ENCODE measurements around the gene MCOLN1. TPM values are rescaled to one million over a fixed set of nuclear protein-coding genes. Genes with fewer than 3 reads are reported as not detected.
"Not testable (repeated sequence)": the region's sequence is repeated elsewhere in the genome, so short reads cannot be mapped to it uniquely, and the experiment has no call there.

MCOLN1 gene
- total RNA-seq, 4 donors from 2014 or later = 7.4 to 18.4 (median 17.5) TPM

GRCh38 chr19:7562646-7563393, 40.4 kb downstream of the MCOLN1 start:
- TF ChIP-seq POLR2AphosphoS5 (IDR thresholded peaks at IDR 0.05) = no peak
- TF ChIP-seq POLR2A (IDR thresholded peaks at IDR 0.05) = no peak
- 48 to 60% methylated on average over 1 to 12 of the region's 16 CpGs for WGBS, 2 donors (ENCODE audit: low coverage in 1 of 2)
- Histone ChIP-seq H3K4me3 (no peak overlapping the region), H3K36me3 (peaks cover 0 to 54% of the 10 kb centered on the region in 2 donors), H3K4me1 (no peaks in the 10 kb centered on the region), H3K27ac (no peak overlapping the region), H3K27me3 (no peaks in the 10 kb centered on the region), H3K9me3 (no peaks in the 10 kb centered on the region)
- ATAC-seq = no peak

- no peak overlapping the region for H3K27ac ChIP-seq
- 100% methylated on average over 2 of the region's 4 CpGs; no CpG with 5 or more reads in 1 of the 2 donors for WGBS, 2 donors (ENCODE audit: low coverage in 1 of 2)
Observed at GRCh38 chr19:7564866-7565265, 42.4 kb downstream of the MCOLN1 start.

DNA sequence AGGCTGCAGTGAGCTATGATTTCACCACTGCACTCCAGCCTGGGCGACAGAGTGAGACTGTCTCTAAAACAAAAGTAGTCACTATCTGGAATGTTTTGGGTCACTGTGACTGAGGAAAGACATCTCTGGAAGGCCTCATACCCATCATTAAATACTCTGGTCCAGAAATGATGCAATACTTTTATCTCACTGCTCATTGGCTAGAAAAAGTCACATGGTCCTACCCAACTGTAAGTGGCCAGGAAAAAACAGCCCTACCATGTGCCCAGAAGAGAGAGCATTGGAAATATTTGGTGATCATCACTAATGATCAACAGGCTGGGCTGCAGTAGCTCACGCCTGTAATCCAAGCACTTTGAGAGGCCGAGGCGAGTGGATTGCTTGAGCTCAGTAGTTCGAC, 42.9 kb downstream of the MCOLN1 start:
- Histone ChIP-seq H3K4me3 (no peak overlapping the region), H3K27ac (no peak overlapping the region), H3K27me3 (no peaks in the 10 kb centered on the region), H3K36me3 (peaks cover 0 to 29% of the 10 kb centered on the region in 2 donors), H3K4me1 (no peaks in the 10 kb centered on the region), H3K9me3 (no peaks in the 10 kb centered on the region)
- WGBS, 2 donors (ENCODE audit: low coverage in 1 of 2) = 93 to 94% methylated on average over 5 of the region's 5 CpGs
- TF ChIP-seq EP300 (IDR thresholded peaks at IDR 0.05) (no peak), POLR2A (IDR thresholded peaks at IDR 0.05) (no peak), POLR2AphosphoS5 (IDR thresholded peaks at IDR 0.05) (no peak), CTCF (IDR thresholded peaks at IDR 0.05) (no peak)
- no peak for ATAC-seq

More at GRCh38 chr19:7564866-7565265, 42.4 kb downstream of the MCOLN1 start:
- no peaks in the 10 kb centered on the region for H3K4me1 ChIP-seq
- H3K27me3 ChIP-seq = no peaks in the 10 kb centered on the region
- ATAC-seq = no peak
- H3K4me3 ChIP-seq = no peak overlapping the region
- H3K36me3 ChIP-seq = peaks cover 0 to 34% of the 10 kb centered on the region in 2 donors
- H3K9me3 ChIP-seq = no peaks in the 10 kb centered on the region
- TF ChIP-seq EP300 (IDR thresholded peaks at IDR 0.05) (no peak), CTCF (IDR thresholded peaks at IDR 0.05) (no peak), POLR2A (IDR thresholded peaks at IDR 0.05) (no peak), POLR2AphosphoS5 (IDR thresholded peaks at IDR 0.05) (no peak)

GRCh38 chr19:7570761-7571160, 48.3 kb downstream of the MCOLN1 start:
- H3K4me1 ChIP-seq = no peaks in the 10 kb centered on the region
- no peaks in the 10 kb centered on the region for H3K27me3 ChIP-seq
- H3K4me3 ChIP-seq = no peak overlapping the region
- TF ChIP-seq CTCF (IDR thresholded peaks at IDR 0.05) (no peak), POLR2AphosphoS5 (IDR thresholded peaks at IDR 0.05) (no peak), POLR2A (IDR thresholded peaks at IDR 0.05) (no peak), EP300 (IDR thresholded peaks at IDR 0.05) (no peak)
- 68 to 74% methylated on average over 5 of the region's 5 CpGs for WGBS, 2 donors (ENCODE audit: low coverage in 1 of 2)
- H3K9me3 ChIP-seq = no peaks in the 10 kb centered on the region
- peaks cover 0 to 5% of the 10 kb centered on the region in 2 donors for H3K36me3 ChIP-seq
- no peak for ATAC-seq
- H3K27ac ChIP-seq = no peak overlapping the region

GRCh38 chr19:7575434-7576040, 53.1 kb downstream of the MCOLN1 start:
- TF ChIP-seq POLR2AphosphoS5 (IDR thresholded peaks at IDR 0.05) (no peak), POLR2A (IDR thresholded peaks at IDR 0.05) (no peak), EP300 (IDR thresholded peaks at IDR 0.05) (no peak), CTCF (IDR thresholded peaks at IDR 0.05) (no peak)
- Histone ChIP-seq H3K27me3 (no peaks in the 10 kb centered on the region), H3K27ac (no peak overlapping the region), H3K4me1 (no peaks in the 10 kb centered on the region), H3K4me3 (no peak overlapping the region), H3K9me3 (no peaks in the 10 kb centered on the region), H3K36me3 (peaks cover 0 to 5% of the 10 kb centered on the region in 2 donors)
- no peak for ATAC-seq
- 73 to 77% methylated on average over 9 of the region's 9 CpGs for WGBS, 2 donors (ENCODE audit: low coverage in 1 of 2)

GRCh38 chr19:7577422-7577821, 55.0 kb downstream of the MCOLN1 start:
- not testable (repeated sequence) for H3K4me1 ChIP-seq, H3K36me3 ChIP-seq

More at GRCh38 chr19:7577422-7577821, 55.0 kb downstream of the MCOLN1 start:
- not testable (repeated sequence) for ATAC-seq, H3K27ac ChIP-seq, H3K4me3 ChIP-seq, H3K27me3 ChIP-seq, H3K9me3 ChIP-seq
- 86 to 88% methylated on average over 1 of the region's 1 CpG for WGBS, 2 donors (ENCODE audit: low coverage in 1 of 2)

Measured in gastroesophageal sphincter (tissue), 4 donors.